NCI-H187 treated with DMSO at 0.1 percent for 48 hours (cell line): ENCODE results near the gene RAB29.

ENCODE experiments used
- DNase-seq: peaks from one replicate; lab custom pipeline; 2025; lab: John Stamatoyannopoulos, UW

The RAB29 gene

DNA sequence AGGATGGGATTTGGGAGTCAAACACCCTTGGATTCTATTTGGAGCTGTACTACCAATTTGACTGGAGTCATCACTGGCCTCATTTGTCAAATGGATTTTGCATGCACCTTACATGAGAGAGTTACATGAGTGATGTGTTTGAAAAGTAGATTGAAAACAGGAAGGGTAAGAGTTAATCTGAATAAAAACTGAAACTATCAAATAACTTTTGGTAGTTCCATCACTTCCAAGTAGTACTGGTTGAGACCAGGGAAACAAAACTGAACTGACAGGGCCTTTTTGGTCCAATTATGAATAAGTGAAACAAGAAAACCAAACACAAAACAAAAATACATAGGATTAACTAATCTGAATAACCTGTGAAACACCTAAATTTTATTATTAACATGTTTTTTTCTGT is 55.5 kb downstream of the RAB29 start:
- DNase-seq, result no peak

- DNase-seq, result no peak
These were observed 56.3 kb downstream of the RAB29 start for GRCh38 chr1:205719015-205719414.
